D721Med (cell line): ENCODE data around the gene SIDT1.

ENCODE experiments used
- DNase-seq: peaks from one replicate; pipeline ENCODE4 v3.0.0; 2011; ENCODE audit warnings: low spot score; ENCODE audit not compliant: insufficient read length
- FAIRE-seq: peaks from 2 replicates; lab custom pipeline; 2011; peaks lifted over from hg19 to GRCh38; lab: Jason Lieb, UNC
- CTCF ChIP-seq: IDR thresholded peaks from 2 replicates; pipeline ENCODE4 v1.5.1; 2012; ENCODE audit warnings: mild to moderate bottlenecking, control low read depth; ENCODE audit not compliant: insufficient read depth; ENCODE audit errors: missing control alignments

SIDT1 gene

GRCh38 chr3:113531826-113532697 is at the start of gene SIDT1:
Gene SIDT1, plus strand, starts transcription at chr3:113532555. Its CDS starts 467 bp downstream, at chr3:113533022.
- DNase-seq (no peak), FAIRE-seq (no peak)
- TF ChIP-seq CTCF: no peak

- FAIRE-seq: no peak
- DNase-seq: no peak
- TF ChIP-seq CTCF: no peak
Observed at GRCh38 chr3:113485161-113485609, 47.2 kb upstream of the SIDT1 start.

- peak; percentile 46 for TF ChIP-seq CTCF
Observed at GRCh38 chr3:113495035-113495434, 37.3 kb upstream of the SIDT1 start.

GRCh38 chr3:113496924-113497323 is 35.4 kb upstream of the SIDT1 start:
- DNase-seq (no peak), FAIRE-seq (no peak)
- TF ChIP-seq CTCF: no peak

More at GRCh38 chr3:113495035-113495434, 37.3 kb upstream of the SIDT1 start:
- FAIRE-seq: no peak
- no peak for DNase-seq

- DNase-seq: no peak
- TF ChIP-seq CTCF: no peak
- no peak for FAIRE-seq
Observed at GRCh38 chr3:113498221-113499005, 33.9 kb upstream of the SIDT1 start.

- FAIRE-seq: no peak
- DNase-seq: no peak
- no peak for TF ChIP-seq CTCF
Observed at GRCh38 chr3:113499081-113499480, 33.3 kb upstream of the SIDT1 start.

GRCh38 chr3:113501597-113501996 is 30.8 kb upstream of the SIDT1 start:
- FAIRE-seq (no peak), DNase-seq (no peak)
- no peak for TF ChIP-seq CTCF
